ENCODE measurements around the gene PRKG1.

The PRKG1 gene

DNA sequence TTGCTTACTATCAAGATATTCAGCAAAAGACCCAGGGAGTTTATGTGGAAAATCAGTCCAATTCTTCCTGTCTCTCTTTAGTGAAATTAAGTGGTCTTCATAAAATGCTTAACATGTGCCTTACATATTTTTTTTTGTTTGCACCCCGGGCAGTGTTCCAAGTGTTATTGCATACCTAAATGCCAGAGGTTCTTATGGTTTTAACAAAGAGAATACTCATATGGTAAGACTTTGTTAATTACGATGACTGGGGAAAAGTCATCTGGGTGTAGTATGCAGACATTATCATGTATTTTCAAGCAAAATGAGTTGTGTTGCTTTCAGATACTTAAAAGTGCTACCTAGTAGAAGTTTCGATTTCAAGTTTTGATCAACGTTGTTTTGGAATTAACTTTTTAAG, 82.6 kb downstream of the PRKG1 start:
- Histone ChIP-seq H3K36me3 (replicated peaks in 1 of 2; ENCODE audit: control insufficient read depth in 2 of 2, insufficient read depth in 2 of 2, low read length in 2 of 2) (no peaks in the 10 kb centered on the region), H3K9me3 (replicated peaks in 1 of 2; ENCODE audit: control insufficient read depth in 2 of 2, insufficient read depth in 1 of 2, low read depth in 1 of 2, low read length in 2 of 2) (no peaks in the 10 kb centered on the region), H3K14ac (ENCODE audit: low read length) (no peak overlapping the region), H3K4me3 (ENCODE audit: low read length in 2 of 2) (no peak overlapping the region), H2BK120ac (ENCODE audit: low read depth, low read length) (no peak overlapping the region), H3K4ac (ENCODE audit: low read length) (no peak overlapping the region), H4K8ac (ENCODE audit: low read depth, low read length) (no peak overlapping the region), H2AFZ (ENCODE audit: low read length) (no peak overlapping the region), H3K23ac (ENCODE audit: low read depth, low read length, poor library complexity) (no peak overlapping the region), H2BK12ac (ENCODE audit: low read length) (no peak overlapping the region), H3K79me1 (ENCODE audit: low read depth, low read length) (no peaks in the 10 kb centered on the region), H4K91ac (ENCODE audit: low read depth, low read length, poor library complexity) (no peak overlapping the region), H3K27ac (replicated peaks; ENCODE audit: low read length) (no peak overlapping the region), H2AK5ac (ENCODE audit: low read depth, low read length) (no peak overlapping the region), H3K27me3 (ENCODE audit: control insufficient read depth in 3 of 3, insufficient read depth in 3 of 3, low read depth in 1 of 3, low read length in 3 of 3) (no peaks in the 10 kb centered on the region), H2BK5ac (ENCODE audit: low read length) (no peak overlapping the region), H3K4me2 (ENCODE audit: insufficient read depth, low read length, poor library complexity, severe bottlenecking) (no peak overlapping the region), H3K18ac (ENCODE audit: low read length) (no peak overlapping the region), H3K4me1 (ENCODE audit: control insufficient read depth in 2 of 2, insufficient read depth in 1 of 2, low read depth in 1 of 2, low read length in 2 of 2) (peaks cover under 1 to 3% of the 10 kb centered on the region in 2 donors), H3K9ac (ENCODE audit: low read depth, low read length, poor library complexity) (no peak overlapping the region), H2BK15ac (ENCODE audit: low read length) (no peak overlapping the region)
- DNase-seq (ENCODE audit: low spot score) = no peak
- WGBS, 2 donors (ENCODE audit: extremely low coverage in 2 of 2, insufficient read length in 2 of 2, insufficient replicate concordance in 1 of 2) = no CpG with 5 or more reads among the region's 4 CpGs

DNA sequence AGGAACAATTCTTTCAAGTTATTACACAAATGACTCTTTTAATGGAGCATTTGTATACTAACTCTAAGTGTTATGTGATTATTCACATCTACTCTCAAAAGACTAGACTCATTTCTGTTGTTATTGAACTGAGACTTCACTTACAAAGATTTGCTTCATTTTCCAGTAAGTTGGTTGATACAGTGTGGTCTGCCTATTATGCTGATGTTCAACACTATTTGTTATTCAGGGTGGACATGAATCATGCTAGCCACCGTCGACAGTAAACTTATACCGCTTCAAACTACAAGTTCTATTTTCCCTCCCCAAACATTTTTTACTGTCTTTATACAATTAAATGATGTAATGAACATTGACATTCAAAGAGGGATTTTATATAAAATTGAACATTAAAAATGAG, 84.5 kb downstream of the PRKG1 start:
- H3K18ac ChIP-seq (ENCODE audit: low read length) = no peak overlapping the region
- no peaks in the 10 kb centered on the region for H3K9me3 ChIP-seq (replicated peaks in 1 of 2; ENCODE audit: control insufficient read depth in 2 of 2, insufficient read depth in 1 of 2, low read depth in 1 of 2, low read length in 2 of 2)
- no peaks in the 10 kb centered on the region for H3K79me1 ChIP-seq (ENCODE audit: low read depth, low read length)
- no peak overlapping the region for H3K14ac ChIP-seq (ENCODE audit: low read length)
- no peak overlapping the region for H3K4me2 ChIP-seq (ENCODE audit: insufficient read depth, low read length, poor library complexity, severe bottlenecking)
- H3K27me3 ChIP-seq (ENCODE audit: control insufficient read depth in 3 of 3, insufficient read depth in 3 of 3, low read depth in 1 of 3, low read length in 3 of 3) = no peaks in the 10 kb centered on the region
- H3K4ac ChIP-seq (ENCODE audit: low read length) = no peak overlapping the region
- H2AK5ac ChIP-seq (ENCODE audit: low read depth, low read length) = no peak overlapping the region
- H3K27ac ChIP-seq (replicated peaks; ENCODE audit: low read length) = no peak overlapping the region
- no peak for DNase-seq (ENCODE audit: low spot score)
- H2BK12ac ChIP-seq (ENCODE audit: low read length) = no peak overlapping the region
- H3K4me1 ChIP-seq (ENCODE audit: control insufficient read depth in 2 of 2, insufficient read depth in 1 of 2, low read depth in 1 of 2, low read length in 2 of 2) = peaks cover 3 to 7% of the 10 kb centered on the region in 2 donors
- no CpG with 5 or more reads among the region's 3 CpGs for WGBS, 2 donors (ENCODE audit: extremely low coverage in 2 of 2, insufficient read length in 2 of 2, insufficient replicate concordance in 1 of 2)
- H2AFZ ChIP-seq (ENCODE audit: low read length) = no peak overlapping the region
- no peak overlapping the region for H3K4me3 ChIP-seq (ENCODE audit: low read length in 2 of 2)
- no peak overlapping the region for H2BK120ac ChIP-seq (ENCODE audit: low read depth, low read length)
- no peak overlapping the region for H4K8ac ChIP-seq (ENCODE audit: low read depth, low read length)
- H4K91ac ChIP-seq (ENCODE audit: low read depth, low read length, poor library complexity) = no peak overlapping the region
- H3K36me3 ChIP-seq (replicated peaks in 1 of 2; ENCODE audit: control insufficient read depth in 2 of 2, insufficient read depth in 2 of 2, low read length in 2 of 2) = no peaks in the 10 kb centered on the region
- H3K9ac ChIP-seq (ENCODE audit: low read depth, low read length, poor library complexity) = no peak overlapping the region
- H2BK15ac ChIP-seq (ENCODE audit: low read length) = no peak overlapping the region
- H2BK5ac ChIP-seq (ENCODE audit: low read length) = no peak overlapping the region
- H3K23ac ChIP-seq (ENCODE audit: low read depth, low read length, poor library complexity) = no peak overlapping the region

DNA sequence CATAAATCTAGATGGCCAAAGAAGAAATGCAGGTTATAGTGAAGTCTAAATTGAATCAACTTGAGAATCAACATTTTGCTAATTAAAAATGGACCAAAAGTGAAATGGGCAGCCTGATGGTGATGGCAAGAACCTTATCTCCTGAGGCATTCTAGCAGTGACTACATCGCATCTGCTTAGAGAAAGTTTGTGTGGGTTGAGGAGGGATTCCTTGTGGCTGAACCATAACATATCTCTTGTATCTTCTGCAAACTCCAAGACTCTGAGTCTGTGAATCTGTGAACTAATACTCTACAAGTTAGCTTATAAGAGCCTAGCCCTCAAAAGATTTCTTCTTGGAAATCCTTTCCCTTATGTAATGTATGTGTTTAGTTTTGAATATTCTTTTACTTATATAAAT, 85.6 kb downstream of the PRKG1 start:
- H3K14ac ChIP-seq (ENCODE audit: low read length) = no peak overlapping the region
- no peaks in the 10 kb centered on the region for H3K9me3 ChIP-seq (replicated peaks in 1 of 2; ENCODE audit: control insufficient read depth in 2 of 2, insufficient read depth in 1 of 2, low read depth in 1 of 2, low read length in 2 of 2)
- no peak overlapping the region for H4K8ac ChIP-seq (ENCODE audit: low read depth, low read length)
- H3K18ac ChIP-seq (ENCODE audit: low read length) = no peak overlapping the region
- no peak overlapping the region for H3K4me2 ChIP-seq (ENCODE audit: insufficient read depth, low read length, poor library complexity, severe bottlenecking)
- H2BK12ac ChIP-seq (ENCODE audit: low read length) = no peak overlapping the region
- peaks cover 3 to 7% of the 10 kb centered on the region in 2 donors for H3K4me1 ChIP-seq (ENCODE audit: control insufficient read depth in 2 of 2, insufficient read depth in 1 of 2, low read depth in 1 of 2, low read length in 2 of 2)
- H3K27me3 ChIP-seq (ENCODE audit: control insufficient read depth in 3 of 3, insufficient read depth in 3 of 3, low read depth in 1 of 3, low read length in 3 of 3) = no peaks in the 10 kb centered on the region
- no peak overlapping the region for H2BK5ac ChIP-seq (ENCODE audit: low read length)
- H3K23ac ChIP-seq (ENCODE audit: low read depth, low read length, poor library complexity) = no peak overlapping the region
- H3K36me3 ChIP-seq (replicated peaks in 1 of 2; ENCODE audit: control insufficient read depth in 2 of 2, insufficient read depth in 2 of 2, low read length in 2 of 2) = no peaks in the 10 kb centered on the region
- no peak overlapping the region for H2BK15ac ChIP-seq (ENCODE audit: low read length)
- no peak overlapping the region for H3K4me3 ChIP-seq (ENCODE audit: low read length in 2 of 2)
- no peak overlapping the region for H3K27ac ChIP-seq (replicated peaks; ENCODE audit: low read length)
- H4K91ac ChIP-seq (ENCODE audit: low read depth, low read length, poor library complexity) = no peak overlapping the region
- H3K9ac ChIP-seq (ENCODE audit: low read depth, low read length, poor library complexity) = no peak overlapping the region
- H2AK5ac ChIP-seq (ENCODE audit: low read depth, low read length) = no peak overlapping the region
- H3K4ac ChIP-seq (ENCODE audit: low read length) = no peak overlapping the region
- no peak overlapping the region for H2AFZ ChIP-seq (ENCODE audit: low read length)
- DNase-seq (ENCODE audit: low spot score) = no peak
- no peaks in the 10 kb centered on the region for H3K79me1 ChIP-seq (ENCODE audit: low read depth, low read length)
- WGBS, 2 donors (ENCODE audit: extremely low coverage in 2 of 2, insufficient read length in 2 of 2, insufficient replicate concordance in 1 of 2) = no CpG with 5 or more reads among the region's 1 CpG
- H2BK120ac ChIP-seq (ENCODE audit: low read depth, low read length) = no peak overlapping the region

DNA sequence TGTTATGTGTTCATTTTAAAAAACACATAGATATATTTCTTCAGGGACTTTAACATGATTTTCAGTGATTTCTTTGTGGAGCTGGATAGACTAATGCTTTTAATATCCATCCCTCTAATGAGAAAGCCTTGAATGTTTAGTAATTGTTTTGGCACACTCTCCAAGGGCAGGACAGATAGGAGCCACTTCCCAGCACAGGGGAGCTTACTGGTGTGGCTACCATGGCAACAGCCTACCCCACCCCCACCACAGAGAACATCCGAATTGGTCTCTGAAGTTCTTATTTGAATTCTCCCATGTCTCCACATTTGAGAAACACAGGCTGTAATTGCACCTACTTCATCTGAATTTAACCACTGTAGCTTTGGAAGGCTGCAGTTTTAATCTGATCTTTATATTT, 87.7 kb downstream of the PRKG1 start:
- no peak overlapping the region for H3K4me2 ChIP-seq (ENCODE audit: insufficient read depth, low read length, poor library complexity, severe bottlenecking)
- H3K23ac ChIP-seq (ENCODE audit: low read depth, low read length, poor library complexity) = no peak overlapping the region
- no peaks in the 10 kb centered on the region for H3K79me1 ChIP-seq (ENCODE audit: low read depth, low read length)
- H2AK5ac ChIP-seq (ENCODE audit: low read depth, low read length) = no peak overlapping the region
- peaks cover 3 to 7% of the 10 kb centered on the region in 2 donors for H3K4me1 ChIP-seq (ENCODE audit: control insufficient read depth in 2 of 2, insufficient read depth in 1 of 2, low read depth in 1 of 2, low read length in 2 of 2)
- no peak overlapping the region for H3K27ac ChIP-seq (replicated peaks; ENCODE audit: low read length)
- no peak overlapping the region for H2BK5ac ChIP-seq (ENCODE audit: low read length)
- peak overlapping the region; percentile 37 for H2AFZ ChIP-seq (ENCODE audit: low read length)
- H3K9ac ChIP-seq (ENCODE audit: low read depth, low read length, poor library complexity) = no peak overlapping the region
- WGBS, 2 donors (ENCODE audit: extremely low coverage in 2 of 2, insufficient read length in 2 of 2, insufficient replicate concordance in 1 of 2) = no CpG with 5 or more reads among the region's 1 CpG
- H2BK15ac ChIP-seq (ENCODE audit: low read length) = no peak overlapping the region
- DNase-seq (ENCODE audit: low spot score) = peak; percentile 26
- no peak overlapping the region for H2BK12ac ChIP-seq (ENCODE audit: low read length)
- no peaks in the 10 kb centered on the region for H3K36me3 ChIP-seq (replicated peaks in 1 of 2; ENCODE audit: control insufficient read depth in 2 of 2, insufficient read depth in 2 of 2, low read length in 2 of 2)
- H4K91ac ChIP-seq (ENCODE audit: low read depth, low read length, poor library complexity) = no peak overlapping the region
- H2BK120ac ChIP-seq (ENCODE audit: low read depth, low read length) = no peak overlapping the region
- H3K14ac ChIP-seq (ENCODE audit: low read length) = no peak overlapping the region
- H3K4me3 ChIP-seq (ENCODE audit: low read length in 2 of 2) = no peak overlapping the region
- H3K18ac ChIP-seq (ENCODE audit: low read length) = no peak overlapping the region
- H4K8ac ChIP-seq (ENCODE audit: low read depth, low read length) = no peak overlapping the region
- H3K4ac ChIP-seq (ENCODE audit: low read length) = no peak overlapping the region
- no peaks in the 10 kb centered on the region for H3K27me3 ChIP-seq (ENCODE audit: control insufficient read depth in 3 of 3, insufficient read depth in 3 of 3, low read depth in 1 of 3, low read length in 3 of 3)
- no peaks in the 10 kb centered on the region for H3K9me3 ChIP-seq (replicated peaks in 1 of 2; ENCODE audit: control insufficient read depth in 2 of 2, insufficient read depth in 1 of 2, low read depth in 1 of 2, low read length in 2 of 2)
